Activated T-cell treated with anti-CD3 and anti-CD28 coated beads, Interleukin-2, amount 50 U/mL, for 24 hours (primary cell): ENCODE results near the gene JAZF1.

ENCODE experiments used
- DNase-seq: peaks from one replicate; pipeline ENCODE4 v3.0.0-alpha.2; 2020
- H3K27ac Mint-ChIP-seq: 2 replicates; pipeline ENCODE4 v1.8.0; 2020; ENCODE audit warnings: mild to moderate bottlenecking, mixed read lengths
- H3K27me3 Mint-ChIP-seq: 2 replicates; pipeline ENCODE4 v1.8.0; 2020; ENCODE audit warnings: mixed read lengths
- H3K36me3 Mint-ChIP-seq: 2 replicates; pipeline ENCODE4 v1.8.0; 2020; ENCODE audit warnings: low read depth, mixed read lengths
- H3K4me1 Mint-ChIP-seq: 2 replicates; pipeline ENCODE4 v1.8.0; 2020; ENCODE audit warnings: low read depth, mixed read lengths
- H3K4me3 Mint-ChIP-seq: 2 replicates; pipeline ENCODE4 v1.8.0; 2020; ENCODE audit warnings: mild to moderate bottlenecking, moderate library complexity, mixed read lengths
- H3K9me3 Mint-ChIP-seq: 2 replicates; pipeline ENCODE4 v1.8.0; 2020; ENCODE audit warnings: mixed read lengths

Gene JAZF1

GRCh38 chr7:28037220-28038010, 143.2 kb downstream of the JAZF1 start:
- H3K27me3 Mint-ChIP-seq: no peaks in the 10 kb centered on the region
- H3K36me3 Mint-ChIP-seq: peaks cover 2% of the 10 kb centered on the region
- no peak for DNase-seq
- peak overlapping the region; percentile 73 for H3K27ac Mint-ChIP-seq
- H3K9me3 Mint-ChIP-seq: peaks cover 6% of the 10 kb centered on the region
- H3K4me3 Mint-ChIP-seq: peak overlapping the region; percentile 30
- H3K4me1 Mint-ChIP-seq: peaks cover 49% of the 10 kb centered on the region

- Mint-ChIP-seq H3K36me3 (no peaks in the 10 kb centered on the region), H3K4me3 (peak overlapping the region; percentile 23), H3K27ac (peak overlapping the region; percentile 73), H3K4me1 (peaks cover 41% of the 10 kb centered on the region), H3K9me3 (no peaks in the 10 kb centered on the region), H3K27me3 (no peaks in the 10 kb centered on the region)
- DNase-seq: no peak
Observed at GRCh38 chr7:28036696-28037095, 143.9 kb downstream of the JAZF1 start.

DNA sequence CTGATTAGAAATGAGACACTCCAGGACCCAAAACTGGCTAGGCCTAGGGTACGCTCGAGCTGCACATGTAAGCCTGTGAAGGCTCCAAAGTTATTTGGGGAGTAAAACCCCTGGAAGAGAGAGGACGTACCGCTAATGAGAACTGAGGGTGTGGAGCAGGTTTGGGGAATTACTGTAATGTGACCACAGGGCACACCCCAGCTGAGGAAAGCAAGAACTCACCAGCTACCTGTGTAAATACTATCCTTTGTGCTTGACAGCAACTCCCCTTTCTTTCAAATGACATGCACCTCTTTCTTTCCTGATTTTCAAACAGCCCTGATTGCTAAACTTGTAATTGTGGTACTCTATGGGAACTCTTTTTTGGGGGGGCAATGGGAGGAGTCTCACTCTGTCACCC, 147.2 kb downstream of the JAZF1 start:
- peaks cover 33% of the 10 kb centered on the region for H3K4me1 Mint-ChIP-seq
- no peaks in the 10 kb centered on the region for H3K9me3 Mint-ChIP-seq
- H3K27me3 Mint-ChIP-seq: no peaks in the 10 kb centered on the region
- H3K27ac Mint-ChIP-seq: no peak overlapping the region
- no peak for DNase-seq
- no peaks in the 10 kb centered on the region for H3K36me3 Mint-ChIP-seq
- H3K4me3 Mint-ChIP-seq: no peak overlapping the region

DNA sequence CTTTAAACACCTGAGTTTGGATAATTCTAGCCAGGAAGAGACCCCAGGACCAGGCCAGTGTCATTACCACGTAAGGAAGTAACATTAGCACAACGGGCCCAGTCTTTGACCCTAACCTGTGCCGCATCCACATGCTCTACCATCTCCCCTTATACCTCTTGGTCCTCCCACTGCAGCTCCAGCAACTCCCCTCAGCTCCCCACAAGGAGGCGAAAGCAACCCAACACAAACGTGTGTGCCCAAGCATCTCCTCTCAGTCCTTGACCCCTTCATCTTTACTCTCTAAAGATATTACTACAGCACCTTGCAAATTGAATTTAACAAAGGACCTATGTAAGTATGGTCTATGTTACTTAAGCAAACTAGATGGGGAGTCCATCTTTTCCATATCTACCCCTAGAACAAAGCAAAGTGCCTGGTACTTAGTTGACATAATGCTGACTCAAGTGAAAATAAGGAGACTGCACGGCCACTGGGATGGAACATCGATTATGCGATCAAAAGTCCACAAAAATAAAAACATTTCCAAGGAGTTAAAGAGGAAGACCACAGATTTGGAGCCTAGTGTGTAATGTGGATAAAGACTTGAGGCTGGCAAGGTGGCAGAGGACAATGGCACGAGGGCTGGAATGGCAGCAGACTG, 147.7 kb downstream of the JAZF1 start:
- H3K27me3 Mint-ChIP-seq: no peaks in the 10 kb centered on the region
- H3K9me3 Mint-ChIP-seq: no peaks in the 10 kb centered on the region
- no peak overlapping the region for H3K4me3 Mint-ChIP-seq
- H3K27ac Mint-ChIP-seq: no peak overlapping the region
- peaks cover 29% of the 10 kb centered on the region for H3K4me1 Mint-ChIP-seq
- no peak for DNase-seq
- H3K36me3 Mint-ChIP-seq: no peaks in the 10 kb centered on the region

DNA sequence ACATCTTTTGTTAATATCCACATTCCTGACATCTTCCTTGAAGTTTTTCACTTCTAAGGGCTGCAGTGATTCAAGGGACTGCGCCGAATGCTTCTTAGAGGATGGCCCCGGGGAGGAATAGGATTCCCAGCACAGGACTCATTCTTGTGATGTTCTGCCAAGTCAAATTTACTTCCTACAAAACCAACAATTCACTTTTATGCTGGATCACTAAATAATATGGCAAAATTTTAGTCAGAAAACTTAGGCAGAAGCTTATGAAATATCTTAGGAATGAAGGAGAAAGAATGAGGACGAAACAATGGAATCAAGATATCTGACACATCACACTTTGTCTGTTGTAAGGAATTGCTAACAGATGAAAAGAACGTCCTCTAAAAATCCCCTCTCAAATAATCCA, 151.5 kb downstream of the JAZF1 start:
- Mint-ChIP-seq H3K27ac (no peak overlapping the region), H3K27me3 (no peaks in the 10 kb centered on the region), H3K9me3 (no peaks in the 10 kb centered on the region), H3K36me3 (no peaks in the 10 kb centered on the region), H3K4me1 (peaks cover 8% of the 10 kb centered on the region), H3K4me3 (no peak overlapping the region)
- no peak for DNase-seq

GRCh38 chr7:28028471-28028870, 152.1 kb downstream of the JAZF1 start:
- Mint-ChIP-seq H3K4me1 (peaks cover 6% of the 10 kb centered on the region), H3K27me3 (no peaks in the 10 kb centered on the region), H3K36me3 (no peaks in the 10 kb centered on the region), H3K4me3 (no peak overlapping the region), H3K27ac (no peak overlapping the region), H3K9me3 (no peaks in the 10 kb centered on the region)
- DNase-seq: no peak

GRCh38 chr7:28026237-28026636, 154.4 kb downstream of the JAZF1 start:
- no peak overlapping the region for H3K4me3 Mint-ChIP-seq
- H3K9me3 Mint-ChIP-seq: no peaks in the 10 kb centered on the region
- H3K4me1 Mint-ChIP-seq: peaks cover 5% of the 10 kb centered on the region
- DNase-seq: no peak
- no peaks in the 10 kb centered on the region for H3K36me3 Mint-ChIP-seq
- H3K27ac Mint-ChIP-seq: no peak overlapping the region
- H3K27me3 Mint-ChIP-seq: no peaks in the 10 kb centered on the region

GRCh38 chr7:28024786-28025334, 155.7 kb downstream of the JAZF1 start:
- Mint-ChIP-seq H3K27me3 (no peaks in the 10 kb centered on the region), H3K4me1 (peaks cover 9% of the 10 kb centered on the region), H3K9me3 (no peaks in the 10 kb centered on the region)

GRCh38 chr7:28020302-28020940, 160.2 kb downstream of the JAZF1 start:
- Mint-ChIP-seq H3K27me3 (no peaks in the 10 kb centered on the region), H3K27ac (no peak overlapping the region), H3K4me3 (no peak overlapping the region), H3K9me3 (no peaks in the 10 kb centered on the region), H3K4me1 (peaks cover 10% of the 10 kb centered on the region), H3K36me3 (no peaks in the 10 kb centered on the region)
- peak; percentile 46 for DNase-seq

More at GRCh38 chr7:28024786-28025334, 155.7 kb downstream of the JAZF1 start:
- DNase-seq: no peak
- H3K36me3 Mint-ChIP-seq: no peaks in the 10 kb centered on the region
- no peak overlapping the region for H3K27ac Mint-ChIP-seq
- H3K4me3 Mint-ChIP-seq: no peak overlapping the region

DNA sequence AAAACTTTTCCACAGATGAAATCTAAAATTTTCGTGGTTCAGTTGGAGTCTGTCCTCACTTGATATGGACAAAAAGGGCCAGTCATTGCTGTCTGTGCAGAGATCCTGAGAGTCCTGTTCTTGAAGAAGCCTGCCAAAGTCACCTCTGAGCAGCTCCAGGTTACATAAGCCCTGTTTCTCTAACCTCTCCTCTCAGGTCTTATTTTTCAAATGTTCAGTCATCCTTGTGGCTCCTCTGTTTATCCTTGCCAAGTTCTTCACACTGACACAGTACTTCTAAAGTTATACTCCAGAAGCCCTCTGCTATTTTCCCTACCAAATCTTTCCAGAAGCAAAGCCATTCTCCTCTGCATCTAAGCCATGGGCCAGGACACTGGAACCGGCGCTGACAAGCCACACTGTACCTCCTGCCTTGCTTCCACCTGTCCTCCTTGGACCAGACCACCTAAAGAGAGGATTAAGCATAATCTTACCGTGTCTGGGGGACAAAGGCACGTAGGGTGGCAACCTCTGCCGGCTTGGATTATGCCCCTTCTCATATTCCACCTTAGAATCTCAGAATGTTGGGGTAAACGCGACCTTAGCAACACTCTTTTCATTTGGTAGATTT, 161.6 kb downstream of the JAZF1 start:
- Mint-ChIP-seq H3K27ac (no peak overlapping the region), H3K36me3 (peaks cover 5% of the 10 kb centered on the region), H3K4me1 (peaks cover 10% of the 10 kb centered on the region), H3K27me3 (no peaks in the 10 kb centered on the region), H3K9me3 (peaks cover 5% of the 10 kb centered on the region), H3K4me3 (no peak overlapping the region)
- no peak for DNase-seq

- DNase-seq: no peak
- H3K36me3 Mint-ChIP-seq: peaks cover 7% of the 10 kb centered on the region
- no peak overlapping the region for H3K4me3 Mint-ChIP-seq
Observed at GRCh38 chr7:28018446-28018845, 162.1 kb downstream of the JAZF1 start.

DNA sequence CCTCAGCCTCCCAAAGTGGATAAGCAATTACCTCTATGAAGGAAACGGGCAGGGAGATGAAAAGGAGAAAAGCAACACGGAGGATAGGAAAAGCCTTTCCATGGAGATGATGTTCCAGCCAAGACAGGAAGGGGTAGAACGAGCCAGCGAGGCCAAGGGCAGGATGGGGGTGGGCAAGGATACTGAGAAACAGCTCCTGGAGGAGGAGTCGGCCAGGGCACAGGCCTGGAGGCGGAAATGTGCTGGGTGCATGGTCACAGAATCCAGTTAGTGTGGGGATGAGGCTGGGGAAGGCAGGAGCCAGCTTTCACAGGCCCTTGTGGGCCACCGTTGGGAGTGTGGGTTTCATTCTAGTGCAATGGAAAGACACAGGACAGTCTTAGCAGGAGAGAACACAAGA, 162.6 kb downstream of the JAZF1 start:
- Mint-ChIP-seq H3K9me3 (peaks cover 5% of the 10 kb centered on the region), H3K27me3 (no peaks in the 10 kb centered on the region), H3K4me1 (peaks cover 10% of the 10 kb centered on the region), H3K36me3 (peaks cover 7% of the 10 kb centered on the region), H3K27ac (no peak overlapping the region), H3K4me3 (no peak overlapping the region)
- DNase-seq: no peak

More at GRCh38 chr7:28018446-28018845, 162.1 kb downstream of the JAZF1 start:
- H3K27me3 Mint-ChIP-seq: no peaks in the 10 kb centered on the region
- peaks cover 10% of the 10 kb centered on the region for H3K4me1 Mint-ChIP-seq
- H3K9me3 Mint-ChIP-seq: peaks cover 5% of the 10 kb centered on the region
- H3K27ac Mint-ChIP-seq: no peak overlapping the region

- H3K27ac Mint-ChIP-seq: no peak overlapping the region
- H3K27me3 Mint-ChIP-seq: no peaks in the 10 kb centered on the region
- peaks cover 10% of the 10 kb centered on the region for H3K4me1 Mint-ChIP-seq
- DNase-seq: no peak
- peaks cover 7% of the 10 kb centered on the region for H3K36me3 Mint-ChIP-seq
- peaks cover 5% of the 10 kb centered on the region for H3K9me3 Mint-ChIP-seq
- no peak overlapping the region for H3K4me3 Mint-ChIP-seq
Observed at GRCh38 chr7:28017372-28017771, 163.2 kb downstream of the JAZF1 start.

DNA sequence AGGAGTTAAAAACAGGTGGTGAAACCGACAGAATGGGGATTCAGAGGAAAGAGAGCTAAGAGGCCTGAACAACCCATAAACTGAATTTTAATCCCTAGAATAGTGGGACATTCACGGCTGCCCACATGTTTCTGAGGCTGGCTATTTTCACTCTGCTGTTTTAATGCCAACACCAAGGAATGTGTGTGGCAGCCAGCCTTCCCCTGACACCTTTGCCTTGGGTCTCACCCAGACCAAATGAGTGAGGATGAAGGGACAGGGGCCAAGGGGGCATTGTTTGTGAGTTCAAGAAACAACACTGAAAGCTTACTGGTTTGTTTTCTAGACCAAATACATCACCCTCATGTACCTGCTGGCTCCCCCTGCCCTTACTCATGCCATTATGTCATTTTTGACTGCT, 164.3 kb downstream of the JAZF1 start:
- DNase-seq: no peak
- Mint-ChIP-seq H3K4me3 (no peak overlapping the region), H3K9me3 (peaks cover 5% of the 10 kb centered on the region), H3K4me1 (peaks cover 10% of the 10 kb centered on the region), H3K36me3 (peaks cover 7% of the 10 kb centered on the region), H3K27me3 (no peaks in the 10 kb centered on the region), H3K27ac (no peak overlapping the region)
